ENCODE data around the gene WDR20. TPM values are rescaled to one million over a fixed set of nuclear protein-coding genes. Genes with fewer than 3 reads are reported as not detected.

WDR20 gene
- total RNA-seq, 6 donors from 2014 or later: 16.3 to 28.8 (median 20.6) TPM

- no peaks in the 10 kb centered on the region for H3K36me3 ChIP-seq
- no peak for TF ChIP-seq POLR2A (IDR thresholded peaks at IDR 0.05)
- no peak for TF ChIP-seq POLR2AphosphoS5 (IDR thresholded peaks at IDR 0.05)
- TF ChIP-seq EP300 (IDR thresholded peaks at IDR 0.05): no peak
- no peak for TF ChIP-seq CTCF (IDR thresholded peaks at IDR 0.05)
- WGBS, 2 donors: 49 to 58% methylated on average over 3 of the region's 3 CpGs
- peak; percentile 47 to 82 for ATAC-seq (ENCODE audit: low FRiP score in 2 of 2)
- no peaks in the 10 kb centered on the region for H3K27me3 ChIP-seq
- H3K27ac ChIP-seq: peak overlapping the region in 3 of 4 donors; percentile 36 to 45 (median 44)
- no peak for DNase-seq
- H3K4me3 ChIP-seq: no peak overlapping the region
- no peaks in the 10 kb centered on the region for H3K9me3 ChIP-seq
- peaks cover 18 to 33% (median 25%) of the 10 kb centered on the region in 4 donors for H3K4me1 ChIP-seq
Measured at GRCh38 chr14:102187044-102187443, 47.3 kb downstream of the WDR20 start.

- H3K4me1 ChIP-seq: peaks cover 18 to 31% (median 25%) of the 10 kb centered on the region in 4 donors
- peak in 1 of 2 donors; percentile 53 for DNase-seq
- no peak overlapping the region for H3K4me3 ChIP-seq
- TF ChIP-seq POLR2AphosphoS5 (IDR thresholded peaks at IDR 0.05): no peak
- TF ChIP-seq POLR2A (IDR thresholded peaks at IDR 0.05): no peak
- TF ChIP-seq CTCF (IDR thresholded peaks at IDR 0.05): no peak
- no peak for TF ChIP-seq EP300 (IDR thresholded peaks at IDR 0.05)
- no peaks in the 10 kb centered on the region for H3K9me3 ChIP-seq
- peak; percentile 43 to 77 for ATAC-seq (ENCODE audit: low FRiP score in 2 of 2)
- H3K36me3 ChIP-seq: no peaks in the 10 kb centered on the region
- H3K27me3 ChIP-seq: no peaks in the 10 kb centered on the region
- H3K27ac ChIP-seq: peak overlapping the region; percentile 36 to 57 (median 44)
- 72 to 78% methylated on average over 4 of the region's 4 CpGs for WGBS, 2 donors
Measured at GRCh38 chr14:102187568-102188001, 47.9 kb downstream of the WDR20 start.

GRCh38 chr14:102188187-102188586 lies 48.5 kb downstream of the WDR20 start:
- Histone ChIP-seq H3K4me1 (peaks cover 18 to 25% (median 22%) of the 10 kb centered on the region in 4 donors), H3K27me3 (no peaks in the 10 kb centered on the region), H3K4me3 (no peak overlapping the region), H3K27ac (peak overlapping the region in 2 of 4 donors; percentile 44 to 57), H3K36me3 (no peaks in the 10 kb centered on the region), H3K9me3 (no peaks in the 10 kb centered on the region)
- no peak for DNase-seq
- ATAC-seq (ENCODE audit: low FRiP score in 2 of 2): no peak
- WGBS, 2 donors: 83% methylated on average over 1 of the region's 1 CpG
- TF ChIP-seq EP300 (IDR thresholded peaks at IDR 0.05) (no peak), POLR2AphosphoS5 (IDR thresholded peaks at IDR 0.05) (no peak), POLR2A (IDR thresholded peaks at IDR 0.05) (no peak), CTCF (IDR thresholded peaks at IDR 0.05) (no peak)

GRCh38 chr14:102189874-102190273 lies 50.2 kb downstream of the WDR20 start:
- Histone ChIP-seq H3K4me1 (peaks cover 18 to 27% (median 20%) of the 10 kb centered on the region in 4 donors), H3K27me3 (no peaks in the 10 kb centered on the region), H3K9me3 (no peaks in the 10 kb centered on the region), H3K27ac (no peak overlapping the region), H3K36me3 (no peaks in the 10 kb centered on the region), H3K4me3 (no peak overlapping the region)
- DNase-seq (no peak), ATAC-seq (ENCODE audit: low FRiP score in 2 of 2) (no peak)
- TF ChIP-seq POLR2A (IDR thresholded peaks at IDR 0.05) (no peak), CTCF (IDR thresholded peaks at IDR 0.05) (no peak), EP300 (IDR thresholded peaks at IDR 0.05) (no peak), POLR2AphosphoS5 (IDR thresholded peaks at IDR 0.05) (no peak)
- whole genome bisulfite sequencing, 2 donors: 96 to 99% methylated on average over 5 of the region's 5 CpGs
